GM19240 (cell line): ENCODE results near the gene DDX25.

ENCODE experiments used
- DNase-seq: peaks from one replicate; pipeline ENCODE4 v3.0.0; 2011; ENCODE audit warnings: low spot score; ENCODE audit not compliant: insufficient read length

The DDX25 gene

GRCh38 chr11:125934473-125934872 is 30.2 kb downstream of the DDX25 start:
- no peak for DNase-seq

- no peak for DNase-seq
Measured at GRCh38 chr11:125935056-125935455, 30.7 kb downstream of the DDX25 start.

GRCh38 chr11:125935618-125936199 is 31.4 kb downstream of the DDX25 start:
- no peak for DNase-seq

- DNase-seq = no peak
Measured at GRCh38 chr11:125938418-125938817, 34.1 kb downstream of the DDX25 start.

GRCh38 chr11:125939081-125939521 is 34.8 kb downstream of the DDX25 start:
- DNase-seq = no peak

GRCh38 chr11:125940145-125940544 is 35.8 kb downstream of the DDX25 start:
- no peak for DNase-seq

GRCh38 chr11:125941267-125941618 is 36.9 kb downstream of the DDX25 start:
- DNase-seq = no peak

- peak; percentile 33 for DNase-seq
Measured at GRCh38 chr11:125941619-125942611, 37.6 kb downstream of the DDX25 start.

GRCh38 chr11:125942771-125943428 is 38.6 kb downstream of the DDX25 start:
- no peak for DNase-seq

- no peak for DNase-seq
Measured at GRCh38 chr11:125943661-125944349, 39.5 kb downstream of the DDX25 start.

- DNase-seq = no peak
Measured at GRCh38 chr11:125944350-125945010, 40.2 kb downstream of the DDX25 start.

- no peak for DNase-seq
Measured at GRCh38 chr11:125945011-125945796, 40.9 kb downstream of the DDX25 start.

GRCh38 chr11:125945797-125946520 is 41.7 kb downstream of the DDX25 start, which contains the start of gene VSIG10L2:
Gene VSIG10L2, plus strand, starts transcription at chr11:125946044. Its CDS starts 12 bp downstream, at chr11:125946056.
- no peak for DNase-seq

GRCh38 chr11:125946712-125947418 is 42.6 kb downstream of the DDX25 start:
- DNase-seq = no peak

- DNase-seq = no peak
Measured at GRCh38 chr11:125947419-125948277, 43.3 kb downstream of the DDX25 start.

- no peak for DNase-seq
Measured at GRCh38 chr11:125948278-125949051, 44.2 kb downstream of the DDX25 start.
